HG03175 (cell line): ENCODE data around the gene PIBF1.
"Not testable (repeated sequence)": the region's sequence is repeated elsewhere in the genome, so short reads cannot be mapped to it uniquely, and the experiment has no call there.

Source experiments
- ATAC-seq: cut with Tn5 transposase; IDR thresholded peaks from one replicate; pipeline ENCODE4 v1.9.1; 2021; ENCODE audit warnings: mild to moderate bottlenecking, moderate library complexity; ENCODE audit not compliant: unreplicated experiment

Gene PIBF1

DNA sequence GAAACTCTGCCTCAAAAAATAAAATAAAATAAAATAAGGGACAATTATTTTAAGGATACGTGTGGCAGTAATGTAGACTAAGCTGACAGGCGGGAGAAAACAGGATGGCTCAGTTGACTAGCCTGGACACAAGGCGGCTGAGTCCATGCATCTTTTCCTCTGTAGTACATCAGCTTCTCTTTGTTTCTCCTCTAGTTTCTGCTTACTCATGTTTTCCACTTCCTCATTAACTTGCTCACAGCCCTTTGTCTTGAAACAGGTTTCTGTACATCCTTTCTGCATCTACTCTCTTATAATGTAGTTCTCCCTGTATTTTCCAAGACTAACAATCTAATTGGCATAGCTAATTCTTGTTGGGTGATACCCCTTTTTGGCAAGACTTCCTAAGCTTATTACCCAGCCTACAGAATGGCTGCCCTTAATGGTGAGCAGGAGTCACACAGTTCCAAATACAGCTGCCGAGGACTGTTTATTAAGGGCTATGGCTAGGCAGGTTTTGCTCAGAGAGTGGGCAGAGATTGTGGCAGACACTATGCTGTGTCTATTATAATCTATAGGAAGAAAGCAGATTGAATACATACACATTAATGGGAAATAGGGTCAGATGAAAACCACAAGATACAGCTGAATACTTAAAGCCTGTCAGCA lies 218.2 kb downstream of the PIBF1 start:
- ATAC-seq, result peak; percentile 51

DNA sequence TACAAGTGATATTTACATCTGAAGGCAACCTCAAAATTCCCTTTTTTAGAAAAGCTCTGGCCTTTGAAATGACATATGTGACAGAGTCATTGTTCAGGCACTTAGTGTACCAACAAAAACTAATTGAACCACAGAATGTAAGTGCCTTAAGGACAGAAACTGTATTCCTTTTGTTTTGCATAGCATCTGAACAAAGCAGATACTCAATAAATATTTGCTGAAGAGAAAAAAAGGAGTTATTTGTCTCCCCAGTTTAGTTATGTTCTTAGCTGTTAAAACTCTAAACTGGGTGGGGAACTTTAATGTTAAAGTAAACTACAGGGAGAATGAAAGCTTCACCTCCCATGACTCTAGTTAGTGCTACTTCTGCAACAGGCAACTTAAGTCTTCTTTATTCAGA lies 220.0 kb downstream of the PIBF1 start:
- ATAC-seq, result no peak

DNA sequence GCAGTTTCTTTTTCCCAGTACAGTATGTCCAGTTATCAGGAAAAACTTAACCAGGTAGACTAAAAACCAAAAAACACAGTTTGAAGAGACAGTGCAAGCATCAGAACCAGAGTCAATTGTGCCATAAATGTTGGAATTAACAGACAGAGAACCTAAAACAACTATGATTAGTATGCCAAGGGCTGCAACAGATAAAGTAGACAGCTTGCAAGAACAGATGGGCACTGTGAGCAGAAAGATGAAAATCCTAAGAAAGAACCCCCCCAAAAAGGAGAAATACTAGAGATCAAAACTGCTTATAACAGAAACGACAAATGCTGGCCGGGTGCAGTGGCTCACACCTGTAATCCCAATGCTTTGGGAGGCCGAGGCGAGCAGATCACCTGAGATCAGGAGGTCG lies 229.8 kb downstream of the PIBF1 start:
- no peak for ATAC-seq

DNA sequence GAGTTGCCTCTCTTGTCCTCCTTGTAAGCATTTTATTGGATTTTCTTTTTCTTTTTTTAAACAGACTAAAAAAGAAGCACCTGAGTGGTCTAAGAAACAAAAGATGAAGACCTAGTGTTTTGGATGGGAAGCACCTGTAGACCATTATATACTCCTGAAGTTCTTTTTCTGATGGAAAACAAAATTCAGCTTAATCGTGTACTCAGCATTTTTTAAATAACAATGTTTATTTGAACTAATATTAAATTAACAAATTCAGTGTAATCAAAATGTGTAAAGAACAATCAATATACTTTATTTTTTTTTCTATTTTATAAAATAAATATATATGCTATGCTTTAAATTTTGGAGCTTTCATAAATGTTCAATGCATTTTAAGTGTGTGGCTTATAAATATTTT lies 233.9 kb downstream of the PIBF1 start:
- no peak for ATAC-seq

DNA sequence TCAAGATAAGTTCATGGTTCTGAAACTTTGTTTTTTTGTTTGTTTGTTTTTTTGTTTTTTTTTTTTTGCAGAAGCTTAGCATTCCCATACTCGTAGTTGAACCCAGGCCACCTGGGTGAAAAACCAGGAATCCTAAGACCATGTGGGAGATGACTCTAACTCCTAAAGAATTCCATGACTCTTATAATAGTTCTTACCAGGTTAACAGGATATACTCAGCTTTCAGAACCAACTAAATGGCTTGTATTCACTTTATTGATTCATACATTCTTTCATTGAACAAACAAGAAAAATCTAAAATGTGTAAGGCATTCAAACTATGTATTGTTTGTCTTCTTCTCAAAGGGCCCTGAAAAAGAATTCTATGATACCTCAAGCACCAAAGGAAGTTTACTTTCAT lies 236.4 kb downstream of the PIBF1 start:
- ATAC-seq, result no peak

DNA sequence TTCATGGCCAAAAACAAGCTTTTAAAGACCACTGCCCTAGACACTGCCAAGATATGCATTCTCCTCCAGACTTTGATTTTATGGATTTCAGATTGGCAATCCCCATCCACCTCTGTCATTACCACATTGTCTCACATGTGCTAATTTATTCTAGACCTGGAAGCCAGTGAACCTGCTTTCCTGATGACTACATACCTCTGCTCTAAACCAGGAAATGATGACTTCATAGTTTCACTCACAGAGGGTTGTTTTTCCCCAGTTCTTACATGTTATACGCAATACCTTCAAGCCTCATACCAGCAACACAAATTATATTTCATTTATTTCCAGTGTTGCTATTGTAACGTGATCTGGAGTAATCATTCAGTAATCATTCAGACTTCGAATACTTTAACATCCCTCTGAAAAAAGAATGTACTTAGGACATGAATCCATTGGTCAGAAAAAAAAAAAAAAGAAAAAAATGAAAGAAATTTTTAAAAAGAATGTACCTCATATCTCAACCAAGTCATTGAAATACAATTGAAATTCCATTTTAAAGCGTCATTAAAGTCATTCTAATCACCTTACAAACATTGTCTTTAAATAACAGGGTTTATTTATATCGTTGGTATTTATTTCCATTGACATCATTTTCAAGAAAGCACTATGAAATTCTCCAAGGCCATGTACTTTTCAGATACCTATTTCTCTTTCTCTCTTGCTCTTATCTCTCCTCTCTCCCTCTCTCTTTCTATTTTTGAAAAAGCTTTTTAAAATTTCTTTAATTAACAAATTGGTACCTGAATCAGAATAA lies 243.5 kb downstream of the PIBF1 start:
- ATAC-seq, result no peak

DNA sequence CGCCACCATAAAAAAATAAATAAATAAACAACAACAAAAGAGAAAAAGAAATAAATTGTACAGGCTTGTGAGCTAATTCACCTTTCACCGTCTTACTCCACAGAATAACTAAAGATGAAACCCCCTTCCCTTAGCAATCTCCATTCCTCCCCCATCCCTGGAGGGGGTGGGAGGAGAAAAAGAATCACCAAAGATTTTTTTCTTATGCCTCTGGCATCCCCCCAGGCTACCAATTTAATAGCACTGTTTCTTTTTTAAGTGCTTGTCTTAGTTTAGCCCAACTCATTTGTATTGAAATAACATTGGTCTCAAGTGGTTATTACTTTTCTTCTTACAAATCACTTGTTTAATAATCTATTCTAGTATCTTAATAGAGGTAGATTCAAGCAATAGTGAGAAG lies 253.0 kb downstream of the PIBF1 start:
- ATAC-seq, result no peak

DNA sequence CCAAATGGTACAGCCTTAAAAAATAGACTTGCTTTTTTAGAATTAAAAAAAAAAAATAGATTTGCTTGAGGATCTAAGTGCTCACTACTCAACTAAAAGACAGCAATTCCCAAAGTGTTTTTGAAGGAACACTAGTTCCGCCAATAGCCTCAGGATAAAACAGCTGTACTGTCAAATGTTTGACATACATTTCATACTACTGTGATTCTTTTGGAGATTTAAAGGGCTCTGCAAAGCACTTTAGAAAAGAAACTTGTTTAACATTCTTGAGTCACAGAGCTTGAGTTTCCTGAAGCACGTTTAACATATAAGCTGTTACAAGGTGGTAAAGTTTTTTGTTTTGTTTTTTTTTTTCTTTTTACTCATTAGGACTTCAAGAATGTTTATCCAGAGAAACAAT lies 253.7 kb downstream of the PIBF1 start:
- no peak for ATAC-seq

DNA sequence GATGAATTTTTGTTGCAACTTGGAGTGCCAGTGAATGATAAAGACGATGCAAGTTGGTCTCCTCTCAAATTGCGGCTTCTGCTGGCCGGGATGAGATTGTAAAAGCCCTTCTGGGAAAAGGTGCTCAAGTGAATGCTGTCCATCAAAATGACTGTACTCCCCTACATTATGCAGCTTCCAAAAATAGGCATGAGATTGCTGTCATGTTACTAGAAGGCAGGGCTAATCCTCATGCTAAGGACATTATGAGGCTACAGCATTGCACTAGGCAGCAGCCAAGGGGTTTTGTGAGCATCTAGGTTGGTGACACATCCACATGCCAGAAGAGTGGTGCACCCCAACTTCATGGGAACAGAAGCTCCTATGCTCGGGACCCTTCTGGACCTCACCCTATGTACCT lies 254.6 kb downstream of the PIBF1 start:
- ATAC-seq, result no peak

DNA sequence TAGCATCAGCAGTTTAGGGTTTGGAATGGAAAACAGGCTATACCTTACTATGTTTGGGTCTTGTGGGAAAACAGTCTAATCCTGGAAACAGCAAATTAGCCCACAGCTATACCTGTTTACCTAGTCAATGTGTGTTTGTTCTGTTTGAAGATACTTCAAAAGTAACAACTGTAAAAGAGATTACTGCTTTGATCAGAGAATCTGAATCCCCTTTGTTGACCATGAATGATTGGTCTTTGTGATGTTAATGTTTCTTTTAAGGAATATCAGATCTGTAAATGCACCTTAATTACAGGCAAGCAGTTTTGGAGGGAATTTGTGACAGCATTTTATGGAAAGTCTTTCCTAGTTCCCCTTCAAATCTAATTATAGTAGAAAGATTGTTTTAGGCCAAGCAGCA lies 256.1 kb downstream of the PIBF1 start:
- ATAC-seq, result no peak

DNA sequence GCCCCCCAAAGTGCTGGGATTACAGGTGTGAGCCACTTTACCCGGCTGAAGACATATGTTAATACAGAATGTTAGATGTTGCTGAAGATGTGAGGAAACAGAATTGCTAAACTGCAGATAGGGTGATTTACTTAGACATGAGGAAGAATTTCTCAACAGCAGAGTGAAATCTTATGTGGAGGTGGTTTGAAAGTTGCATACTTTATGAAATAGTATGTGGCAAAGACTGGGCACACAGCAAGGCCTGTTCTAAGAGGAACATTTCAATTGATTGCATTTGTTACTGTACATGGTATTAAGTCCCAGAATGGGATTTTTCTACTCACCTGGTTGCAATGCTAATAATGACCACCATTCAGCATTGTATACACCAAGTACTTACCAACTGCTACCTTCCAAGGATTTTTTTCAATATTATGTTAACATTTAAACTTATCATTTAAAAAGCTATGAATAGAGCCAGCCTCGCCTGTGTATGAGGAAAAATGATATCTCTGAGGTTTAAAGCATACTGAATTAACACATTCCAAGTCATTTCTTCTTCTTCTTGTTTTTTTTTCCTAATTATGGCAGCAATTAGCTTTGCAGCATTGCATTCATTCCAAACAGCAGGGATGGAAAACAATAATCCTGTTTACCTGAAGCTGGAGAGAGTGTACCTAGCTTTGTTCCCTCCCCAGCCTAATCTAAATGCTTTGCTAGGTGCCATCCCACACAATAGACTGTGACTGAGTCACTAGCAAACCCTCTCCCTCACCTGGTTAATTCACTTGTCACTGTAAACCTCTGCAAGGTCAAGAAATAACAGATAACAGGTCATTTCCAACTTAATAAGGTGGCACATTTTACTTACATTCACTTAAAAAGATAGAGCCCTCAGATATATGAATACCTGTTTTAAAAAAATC lies 257.5 kb downstream of the PIBF1 start:
- no peak for ATAC-seq

DNA sequence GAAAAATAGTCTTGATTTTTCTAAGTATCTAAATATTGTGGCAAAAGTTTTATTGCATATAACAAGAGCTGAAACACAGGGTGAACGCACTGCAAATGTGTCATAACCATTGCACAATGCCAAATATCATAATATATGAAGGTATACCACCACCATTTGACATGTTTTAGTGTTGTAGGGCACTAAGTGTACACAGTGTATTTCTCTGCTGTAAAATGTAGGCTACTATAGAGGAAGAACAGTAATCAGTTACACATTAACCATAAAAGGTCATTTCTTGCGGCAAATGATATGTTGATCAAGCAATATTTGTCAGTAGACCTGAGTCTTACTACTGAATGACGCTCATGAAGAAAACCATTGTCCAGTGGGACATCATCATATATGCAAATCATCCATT lies 258.6 kb downstream of the PIBF1 start:
- no peak for ATAC-seq

DNA sequence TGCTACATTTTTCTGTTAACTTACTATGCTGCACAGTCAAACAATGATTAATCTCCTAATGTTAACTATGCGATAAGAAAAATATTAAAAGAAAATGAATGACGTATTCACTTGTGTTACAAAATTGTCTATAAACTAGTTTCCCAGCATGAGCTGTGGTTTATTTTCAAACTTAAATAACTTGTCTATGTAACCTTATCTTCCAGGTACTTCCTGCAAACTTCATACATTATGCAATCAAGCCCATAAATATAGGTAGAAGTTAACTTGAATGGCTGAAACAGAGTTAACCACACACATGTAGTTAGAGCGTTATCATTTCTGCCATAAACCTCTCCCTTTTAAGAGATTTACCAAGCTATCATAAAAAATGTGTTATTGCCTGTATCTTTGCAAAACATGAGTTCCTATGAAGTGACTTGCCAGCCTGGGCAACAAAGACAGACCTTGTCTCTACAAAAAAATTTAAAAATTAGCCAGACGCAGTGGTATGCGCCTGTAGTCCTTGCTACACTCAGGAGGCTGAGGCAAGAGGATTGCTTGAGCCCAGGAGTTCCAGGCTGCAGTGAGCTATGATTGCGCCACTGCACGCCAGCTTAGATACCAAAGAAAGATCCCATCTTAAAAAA lies 259.1 kb downstream of the PIBF1 start:
- ATAC-seq, result no peak

DNA sequence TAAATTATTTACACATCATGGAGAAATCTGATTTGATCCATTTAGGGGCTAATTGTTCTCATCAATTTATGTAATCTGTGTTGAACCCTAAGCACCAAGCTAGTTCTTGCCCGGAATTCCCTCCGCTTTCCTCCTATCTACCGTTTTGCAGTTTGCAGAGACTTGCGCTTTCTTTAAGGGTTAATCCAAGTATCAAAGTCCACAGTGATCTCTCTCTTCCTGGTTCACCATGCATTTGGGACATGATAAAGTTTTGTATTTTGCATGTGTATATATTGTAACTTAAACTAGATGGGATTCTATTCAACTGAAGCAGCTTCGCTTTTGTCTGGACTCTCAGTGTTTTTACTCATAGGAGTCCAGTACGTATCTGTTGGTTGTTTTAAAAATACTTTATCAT lies 263.1 kb downstream of the PIBF1 start:
- no peak for ATAC-seq

DNA sequence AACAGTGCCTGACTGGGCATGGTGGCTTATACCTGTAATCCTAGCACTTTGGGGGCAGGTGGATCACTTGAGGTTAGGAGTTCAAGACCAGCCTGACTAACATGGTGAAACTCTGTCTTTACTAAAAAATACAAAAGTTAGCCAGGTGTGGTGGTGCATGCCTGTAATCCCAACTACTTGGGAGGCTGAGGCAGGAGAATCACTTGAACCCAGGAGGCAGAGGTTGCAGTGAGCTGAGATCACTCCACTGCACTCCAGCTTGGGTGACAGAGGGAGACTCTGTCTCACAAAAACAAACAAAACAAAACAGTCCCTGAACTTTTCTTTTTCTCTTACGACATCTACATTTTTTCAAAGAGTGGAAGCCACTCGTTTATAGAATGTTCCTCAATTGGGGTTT lies 266.7 kb downstream of the PIBF1 start:
- not testable (repeated sequence) for ATAC-seq

DNA sequence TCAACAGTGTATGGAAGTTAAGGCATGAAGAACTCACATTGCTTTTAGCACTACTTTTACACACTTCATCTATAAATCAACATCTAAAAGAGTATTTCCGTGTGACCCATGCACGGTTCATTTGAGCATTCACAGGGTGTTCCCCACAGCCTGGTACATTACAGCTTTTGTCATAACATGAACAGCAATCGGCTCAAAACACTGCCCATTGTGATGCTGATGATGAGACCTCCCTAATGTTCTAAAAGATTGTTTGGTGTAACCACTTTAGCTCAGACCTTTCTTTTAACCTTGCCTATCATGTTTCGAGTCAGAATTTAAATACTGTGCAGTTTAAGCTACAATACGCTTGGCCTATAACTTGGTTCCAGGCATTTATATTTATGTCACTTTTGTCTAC lies 272.8 kb downstream of the PIBF1 start:
- ATAC-seq, result no peak

DNA sequence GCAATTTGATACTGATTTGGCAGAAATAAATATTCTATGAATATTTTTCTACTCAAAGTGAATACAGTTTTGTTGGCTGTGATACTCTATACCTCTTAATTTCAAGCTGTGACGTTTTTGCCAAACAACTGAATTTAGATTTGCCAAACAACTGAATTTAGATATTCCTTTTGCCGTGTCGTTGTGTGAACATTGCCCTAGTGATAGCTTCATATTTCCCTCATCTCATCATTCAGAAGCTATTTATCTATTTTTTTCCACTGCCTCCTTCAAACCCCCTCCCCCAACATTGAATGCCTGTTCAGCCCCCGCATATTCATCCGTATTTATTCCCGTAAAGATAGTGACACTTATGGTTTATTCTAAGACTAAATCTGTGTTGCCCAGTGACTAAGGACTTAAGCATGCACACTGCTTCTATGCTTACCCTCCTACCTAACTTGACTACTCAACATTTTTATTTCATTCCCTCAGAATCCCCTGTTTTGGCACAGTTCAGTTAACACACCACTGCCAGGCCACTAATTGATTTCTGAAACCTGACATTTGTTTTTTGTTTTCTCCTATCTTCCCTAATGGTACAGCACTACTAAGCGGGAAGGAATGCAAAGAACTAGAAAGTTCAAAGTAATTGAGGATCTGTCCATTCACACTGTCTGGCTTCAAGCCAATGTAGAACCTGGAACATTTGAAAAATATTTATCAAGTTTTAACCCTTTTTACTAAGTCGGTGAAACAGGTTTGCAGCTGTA lies 274.1 kb downstream of the PIBF1 start:
- no peak for ATAC-seq

DNA sequence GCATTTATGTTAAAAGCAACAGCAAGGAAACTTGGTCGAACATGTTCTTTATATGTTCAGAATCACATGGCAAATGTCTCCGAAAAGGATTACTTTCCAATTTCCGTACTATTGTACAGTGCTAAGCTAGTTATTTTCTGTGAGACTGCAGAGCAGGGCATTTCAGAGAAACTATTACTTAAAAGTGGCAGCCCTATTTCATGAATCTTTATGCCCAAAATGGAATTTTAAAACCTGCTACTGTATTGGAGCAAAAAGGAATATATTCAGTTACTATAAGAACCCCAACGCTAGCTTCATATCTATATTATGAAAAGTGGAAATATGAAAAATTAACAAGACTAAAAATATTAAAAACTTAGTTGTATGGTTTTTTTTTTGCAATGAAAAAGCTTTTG lies 274.6 kb downstream of the PIBF1 start:
- ATAC-seq, result no peak

DNA sequence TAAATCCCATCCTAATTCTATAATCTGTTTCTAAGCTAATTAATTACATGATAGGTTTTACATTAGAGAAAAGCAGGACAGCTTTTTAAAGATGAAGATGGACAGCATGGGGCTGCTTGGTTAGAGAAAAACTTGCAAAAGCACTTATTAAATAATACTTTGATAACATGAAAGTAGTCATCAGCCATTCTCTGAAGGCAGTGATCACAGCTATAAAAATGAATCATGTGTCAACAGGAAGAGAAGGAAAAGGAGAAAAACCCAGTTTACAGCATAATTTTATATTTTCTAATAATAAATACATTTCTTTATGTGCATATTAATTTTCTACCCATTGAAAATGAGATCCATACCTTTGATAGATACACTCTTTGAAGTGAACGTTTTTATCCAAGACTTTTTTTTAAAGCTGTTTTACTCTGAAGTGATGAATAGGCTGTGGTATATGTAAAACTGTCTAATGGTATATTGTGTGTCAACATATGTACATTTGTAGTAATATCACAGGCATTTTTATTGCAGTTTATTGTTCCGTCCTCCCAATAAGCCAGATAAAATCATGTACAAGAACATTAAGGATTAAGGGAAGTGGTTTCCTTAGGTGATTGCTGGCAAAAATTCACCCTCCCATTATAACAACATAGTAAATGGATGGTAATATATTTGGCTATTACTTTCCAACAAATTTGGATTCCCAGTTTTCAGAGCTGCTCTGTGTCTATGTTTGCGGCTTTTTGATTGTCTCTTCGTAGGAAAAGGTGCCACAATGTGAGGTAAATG lies 275.5 kb downstream of the PIBF1 start:
- no peak for ATAC-seq

DNA sequence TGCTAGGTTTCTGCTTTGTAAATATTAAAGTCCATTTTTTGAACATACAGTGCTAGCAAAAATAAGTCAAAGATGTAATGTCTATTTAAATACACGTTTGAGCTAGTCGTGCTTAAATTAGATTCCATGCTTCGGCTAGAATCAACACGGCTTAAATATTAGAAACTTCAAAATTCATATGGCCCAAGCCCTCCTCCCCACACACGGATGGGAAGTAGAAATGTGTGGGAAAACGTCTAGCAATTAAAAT lies 276.1 kb downstream of the PIBF1 start:
- no peak for ATAC-seq
